LNCAP (cell line): ENCODE results near the gene ZBTB26.

Experiments used
- CTCF ChIP-seq: fragments of 450-650 bp; IDR thresholded peaks from 2 replicates; pipeline ENCODE4 v1.5.1; 2017; ENCODE audit warnings: mild to moderate bottlenecking

Gene ZBTB26

GRCh38 chr9:122888480-122888879, 42.8 kb downstream of the ZBTB26 start:
- TF ChIP-seq CTCF, result no peak

- TF ChIP-seq CTCF, result no peak
Observed at GRCh38 chr9:122883125-122883524, 48.2 kb downstream of the ZBTB26 start.

GRCh38 chr9:122879443-122879842, 51.9 kb downstream of the ZBTB26 start:
- no peak for TF ChIP-seq CTCF

GRCh38 chr9:122875523-122875922, 55.8 kb downstream of the ZBTB26 start:
- TF ChIP-seq CTCF, result no peak

- TF ChIP-seq CTCF, result no peak
Observed at GRCh38 chr9:122866079-122866478, 65.2 kb downstream of the ZBTB26 start.
